ENCODE results near the gene SAFB2.

DNA sequence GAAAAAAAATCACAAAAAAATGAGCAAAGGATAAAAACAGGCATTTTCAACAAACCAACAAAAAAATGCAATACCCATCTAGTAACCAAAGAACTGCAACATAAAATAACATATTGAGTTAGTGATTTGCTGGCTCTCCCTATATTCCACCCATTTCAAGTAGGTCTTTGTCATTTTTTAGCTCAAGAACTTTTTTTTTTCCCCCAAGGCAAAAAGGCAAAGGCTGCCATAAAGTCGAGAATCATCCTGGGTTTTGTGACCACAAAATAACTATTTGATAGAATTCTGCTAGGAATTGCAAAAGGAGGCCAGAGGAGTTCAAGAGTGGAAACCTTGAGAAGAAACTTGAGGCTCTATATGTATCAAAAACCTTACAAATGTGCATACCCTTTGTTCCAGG is 5.5 kb downstream of the SAFB2 start:
- TF ChIP-seq EP300 (IDR thresholded peaks at IDR 0.05) (no peak), POLR2A (IDR thresholded peaks at IDR 0.05; ENCODE audit: low read length) (no peak), RAD21 (conservative IDR thresholded peaks at IDR 0.05 in 1 of 2, IDR thresholded peaks at IDR 0.05 in 1 of 2) (no peak), CEBPB (IDR thresholded peaks at IDR 0.05) (no peak), SMC3 (IDR thresholded peaks at IDR 0.05) (no peak), MAFK (IDR thresholded peaks at IDR 0.05; ENCODE audit: partially characterized antibody) (no peak), HOXB5 (CRISPR knock-in tag; IDR thresholded peaks at IDR 0.05) (no peak)
- TF ChIP-seq, protein P1, sequence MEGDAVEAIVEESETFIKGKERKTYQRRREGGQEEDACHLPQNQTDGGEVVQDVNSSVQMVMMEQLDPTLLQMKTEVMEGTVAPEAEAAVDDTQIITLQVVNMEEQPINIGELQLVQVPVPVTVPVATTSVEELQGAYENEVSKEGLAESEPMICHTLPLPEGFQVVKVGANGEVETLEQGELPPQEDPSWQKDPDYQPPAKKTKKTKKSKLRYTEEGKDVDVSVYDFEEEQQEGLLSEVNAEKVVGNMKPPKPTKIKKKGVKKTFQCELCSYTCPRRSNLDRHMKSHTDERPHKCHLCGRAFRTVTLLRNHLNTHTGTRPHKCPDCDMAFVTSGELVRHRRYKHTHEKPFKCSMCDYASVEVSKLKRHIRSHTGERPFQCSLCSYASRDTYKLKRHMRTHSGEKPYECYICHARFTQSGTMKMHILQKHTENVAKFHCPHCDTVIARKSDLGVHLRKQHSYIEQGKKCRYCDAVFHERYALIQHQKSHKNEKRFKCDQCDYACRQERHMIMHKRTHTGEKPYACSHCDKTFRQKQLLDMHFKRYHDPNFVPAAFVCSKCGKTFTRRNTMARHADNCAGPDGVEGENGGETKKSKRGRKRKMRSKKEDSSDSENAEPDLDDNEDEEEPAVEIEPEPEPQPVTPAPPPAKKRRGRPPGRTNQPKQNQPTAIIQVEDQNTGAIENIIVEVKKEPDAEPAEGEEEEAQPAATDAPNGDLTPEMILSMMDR (IDR thresholded peaks at IDR 0.05) = no peak
- TF ChIP-seq, protein P2, sequence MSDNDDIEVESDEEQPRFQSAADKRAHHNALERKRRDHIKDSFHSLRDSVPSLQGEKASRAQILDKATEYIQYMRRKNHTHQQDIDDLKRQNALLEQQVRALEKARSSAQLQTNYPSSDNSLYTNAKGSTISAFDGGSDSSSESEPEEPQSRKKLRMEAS (IDR thresholded peaks at IDR 0.05) = no peak

Data from A549 (cell line).